Stomach (tissue), 9 donors: Measurements from ENCODE around the gene STK32A. TPM values are rescaled to one million over a fixed set of nuclear protein-coding genes. Genes with fewer than 3 reads are reported as not detected.

ENCODE experiments used
- DNase-seq, 2 donors: peaks; one replicate each; pipeline versions ENCODE4 v3.0.0 to v3.0.0-alpha.2; 2013 to 2019
- H3K27ac ChIP-seq, 5 donors: fragments of 200-600 bp in 4 of 5; sonication (generic) in 4 of 5; one replicate each; pipeline ENCODE4 v1.5.1; 2013 to 2019; ENCODE audit warnings: mild to moderate bottlenecking in 1 of 5, moderate library complexity in 1 of 5
- H3K27me3 ChIP-seq, 3 donors: fragments of 200-600 bp; sonication (generic); one replicate each; pipeline ENCODE4 v1.5.1; 2017 to 2019; ENCODE audit warnings: mixed run types in 1 of 3
- H3K36me3 ChIP-seq, 4 donors: fragments of 200-600 bp; sonication (generic); 1 replicate in 3 of 4; 2 replicates in 1 of 4; pipeline ENCODE4 v1.5.1; 2016 to 2019
- H3K4me1 ChIP-seq, 4 donors: fragments of 200-600 bp; sonication (generic); one replicate each; pipeline ENCODE4 v1.5.1; 2016 to 2019
- H3K4me3 ChIP-seq, 4 donors: fragments of 200-600 bp; sonication (generic) in 3 of 4; one replicate each; pipeline ENCODE4 v1.5.1; 2016 to 2019; ENCODE audit warnings: mild to moderate bottlenecking in 1 of 4
- H3K9me3 ChIP-seq, 4 donors: fragments of 200-600 bp; sonication (generic); one replicate each; pipeline ENCODE4 v1.5.1; 2016 to 2019
- EP300 ChIP-seq: sonication (generic); formaldehyde crosslinking; IDR thresholded peaks from one replicate; pipeline ENCODE4 v1.6.1; 2017; ENCODE audit warnings: antibody characterized with exemption
- POLR2A ChIP-seq, 4 donors: fragments of 450-650 bp; IDR thresholded peaks; one replicate each; pipeline ENCODE4 v1.6.1; 2016; ENCODE audit warnings: antibody characterized with exemption in 4 of 4, control low read depth in 2 of 4, mild to moderate bottlenecking in 1 of 4, moderate library complexity in 1 of 4
- POLR2AphosphoS5 ChIP-seq, 3 donors: sonication (generic); formaldehyde crosslinking; IDR thresholded peaks; one replicate each; pipeline ENCODE4 v1.6.1; 2016; ENCODE audit warnings: antibody characterized with exemption in 3 of 3
- WGBS, 5 donors: extraction: QIAGEN DNeasy Blood & Tissue Kit in 3 of 5; methylation state at CpG; one replicate each; pipeline versions ENCODE4 v1.1.5 to v1.1.7; 2013 to 2018; 5-methylcytosine and 5-hydroxymethylcytosine counted together
- intact Hi-C: fragments of 100-400 bp; cut with DNase I; formaldehyde crosslinking; loops from one replicate; pipeline ENCODE4 v1.15.1; 2023; ENCODE audit warnings: low total_unique reads
- polyA plus RNA-seq, 3 donors: library from polyadenylated mRNA; stranded (reverse); fragments of 200-250 nt; gene quantifications; one replicate each; pipeline ENCODE4 v1.2.3, GENCODE V29; 2013
- total RNA-seq, 5 donors: library from RNA; depleted of rRNA; stranded (reverse); fragments of >200 nt; gene quantifications; one replicate each; pipeline versions ENCODE4 v1.1.0 to v1.2.3, GENCODE V29; 2014 to 2016
- TF ChIP-seq, protein P1 (sequence below), 7 experiments: fragments of 450-650 bp in 4 of 7; fragments of 200-600 bp in 3 of 7; sonication (generic) in 3 of 7; IDR thresholded peaks; one replicate each; pipeline ENCODE4 v1.5.1; 2016 to 2019; ENCODE audit warnings: antibody characterized with exemption in 7 of 7, control low read depth in 2 of 7, mild to moderate bottlenecking in 1 of 7
- donor health status: healthy with polysubstance abuse.
- donor health status: Bipolar disorder and iron deficiency.
- donor health status: healthy.

The STK32A gene
- total and polyA plus RNA-seq, 8 donors, result 0.48 to 29.7 (median 0.62) TPM

GRCh38 chr5:147267082-147267832 is 32.4 kb downstream of the STK32A start:
- Histone ChIP-seq H3K9me3 (no peaks in the 10 kb centered on the region), H3K27ac (no peak overlapping the region), H3K4me3 (no peak overlapping the region), H3K4me1 (no peaks in the 10 kb centered on the region), H3K36me3 (no peaks in the 10 kb centered on the region), H3K27me3 (no peaks in the 10 kb centered on the region)
- TF ChIP-seq POLR2AphosphoS5 (IDR thresholded peaks at IDR 0.05) (no peak), POLR2A (IDR thresholded peaks at IDR 0.05) (no peak)
- TF ChIP-seq, protein P1, sequence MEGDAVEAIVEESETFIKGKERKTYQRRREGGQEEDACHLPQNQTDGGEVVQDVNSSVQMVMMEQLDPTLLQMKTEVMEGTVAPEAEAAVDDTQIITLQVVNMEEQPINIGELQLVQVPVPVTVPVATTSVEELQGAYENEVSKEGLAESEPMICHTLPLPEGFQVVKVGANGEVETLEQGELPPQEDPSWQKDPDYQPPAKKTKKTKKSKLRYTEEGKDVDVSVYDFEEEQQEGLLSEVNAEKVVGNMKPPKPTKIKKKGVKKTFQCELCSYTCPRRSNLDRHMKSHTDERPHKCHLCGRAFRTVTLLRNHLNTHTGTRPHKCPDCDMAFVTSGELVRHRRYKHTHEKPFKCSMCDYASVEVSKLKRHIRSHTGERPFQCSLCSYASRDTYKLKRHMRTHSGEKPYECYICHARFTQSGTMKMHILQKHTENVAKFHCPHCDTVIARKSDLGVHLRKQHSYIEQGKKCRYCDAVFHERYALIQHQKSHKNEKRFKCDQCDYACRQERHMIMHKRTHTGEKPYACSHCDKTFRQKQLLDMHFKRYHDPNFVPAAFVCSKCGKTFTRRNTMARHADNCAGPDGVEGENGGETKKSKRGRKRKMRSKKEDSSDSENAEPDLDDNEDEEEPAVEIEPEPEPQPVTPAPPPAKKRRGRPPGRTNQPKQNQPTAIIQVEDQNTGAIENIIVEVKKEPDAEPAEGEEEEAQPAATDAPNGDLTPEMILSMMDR (IDR thresholded peaks at IDR 0.05), result no peak
- intact Hi-C loops, result no loop called here
- DNase-seq, result no peak

DNA sequence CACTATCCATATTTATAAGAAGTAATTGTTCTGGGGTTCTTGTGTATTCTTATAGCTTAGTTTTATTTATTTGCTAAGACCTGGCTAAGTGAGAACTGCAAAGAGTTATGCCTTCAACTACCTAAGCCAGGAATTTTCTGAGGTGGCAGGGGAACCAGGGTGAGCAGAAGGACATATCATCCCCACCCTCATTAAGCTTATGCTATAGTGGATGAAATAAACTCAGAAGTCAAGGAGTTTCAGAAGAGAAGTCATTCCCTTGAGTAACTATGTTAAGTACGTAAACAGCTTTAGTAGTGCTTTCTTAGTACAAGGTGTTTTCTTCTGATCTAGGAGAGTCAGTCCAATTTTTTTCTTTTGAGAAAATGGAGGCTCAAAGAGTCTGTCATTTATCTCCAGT is 41.7 kb downstream of the STK32A start:
- no peaks in the 10 kb centered on the region for H3K4me1 ChIP-seq
- no peaks in the 10 kb centered on the region for H3K36me3 ChIP-seq
- no peak overlapping the region for H3K27ac ChIP-seq
- TF ChIP-seq, protein P1 (IDR thresholded peaks at IDR 0.05), result no peak
- TF ChIP-seq EP300, result no peak
- TF ChIP-seq POLR2AphosphoS5 (IDR thresholded peaks at IDR 0.05), result no peak
- TF ChIP-seq POLR2A (IDR thresholded peaks at IDR 0.05), result no peak
- H3K27me3 ChIP-seq, result no peaks in the 10 kb centered on the region
- DNase-seq, result no peak
- H3K4me3 ChIP-seq, result no peak overlapping the region
- WGBS, 5 donors, result 87 to 90% (median 88%) methylated on average over 1 of the region's 1 CpG
- intact Hi-C loops, result no loop called here
- H3K9me3 ChIP-seq, result no peaks in the 10 kb centered on the region

GRCh38 chr5:147286296-147286695 is 51.5 kb downstream of the STK32A start:
- intact Hi-C loops, result no loop called here
- no peaks in the 10 kb centered on the region for H3K9me3 ChIP-seq
- peak overlapping the region in 3 of 5 donors; percentile 5 to 70 (median 53) for H3K27ac ChIP-seq
- 28 to 45% (median 38%) methylated on average over 1 of the region's 1 CpG for WGBS, 5 donors
- H3K4me1 ChIP-seq, result no peaks in the 10 kb centered on the region
- DNase-seq, result peak in 1 of 2 donors; percentile 6
- no peak overlapping the region for H3K4me3 ChIP-seq
- TF ChIP-seq POLR2AphosphoS5 (IDR thresholded peaks at IDR 0.05) (no peak), POLR2A (IDR thresholded peaks at IDR 0.05) (no peak)
- H3K27me3 ChIP-seq, result no peaks in the 10 kb centered on the region
- H3K36me3 ChIP-seq, result no peaks in the 10 kb centered on the region

DNA sequence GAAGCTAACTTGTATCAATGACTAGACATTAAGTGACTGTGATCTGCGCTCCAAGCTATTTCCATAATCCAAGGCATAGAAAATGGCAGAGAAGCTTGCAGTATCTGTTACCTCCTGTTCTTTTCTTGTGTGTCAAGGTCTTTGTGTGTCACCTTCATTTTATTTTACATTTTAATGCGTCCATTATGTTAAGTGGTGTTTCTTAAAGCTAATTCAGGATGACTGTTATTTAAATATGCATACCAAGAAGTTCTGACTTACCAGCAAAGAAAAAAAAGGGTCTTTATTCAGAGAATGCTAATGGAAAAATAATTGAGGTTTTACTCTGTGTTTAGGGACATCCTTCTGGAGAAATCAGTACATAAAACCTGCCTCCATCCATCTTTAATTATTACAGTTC is 52.3 kb downstream of the STK32A start:
- no peaks in the 10 kb centered on the region for H3K9me3 ChIP-seq
- WGBS, 5 donors, result 73 to 92% (median 82%) methylated on average over 2 of the region's 2 CpGs
- TF ChIP-seq POLR2A (IDR thresholded peaks at IDR 0.05) (no peak), EP300 (no peak), POLR2AphosphoS5 (IDR thresholded peaks at IDR 0.05) (no peak)
- TF ChIP-seq, protein P1 (IDR thresholded peaks at IDR 0.05), result no peak
- intact Hi-C loops, result no loop called here
- H3K4me1 ChIP-seq, result no peaks in the 10 kb centered on the region
- no peak overlapping the region for H3K4me3 ChIP-seq
- H3K27me3 ChIP-seq, result no peaks in the 10 kb centered on the region
- H3K27ac ChIP-seq, result peak overlapping the region in 2 of 5 donors; percentile 5 to 53
- no peak for DNase-seq
- H3K36me3 ChIP-seq, result no peaks in the 10 kb centered on the region

- H3K4me3 ChIP-seq, result no peak overlapping the region
- intact Hi-C loops, result no loop called here
- WGBS, 5 donors, result 35 to 71% (median 42%) methylated on average over 2 of the region's 2 CpGs
- no peaks in the 10 kb centered on the region for H3K27me3 ChIP-seq
- peak in 1 of 2 donors; percentile 38 for DNase-seq
- no peaks in the 10 kb centered on the region for H3K9me3 ChIP-seq
- H3K36me3 ChIP-seq, result no peaks in the 10 kb centered on the region
- TF ChIP-seq, protein P1 (IDR thresholded peaks at IDR 0.05), result no peak
- TF ChIP-seq EP300 (no peak), POLR2AphosphoS5 (IDR thresholded peaks at IDR 0.05) (no peak), POLR2A (IDR thresholded peaks at IDR 0.05) (no peak)
- H3K4me1 ChIP-seq, result no peaks in the 10 kb centered on the region
- no peak overlapping the region for H3K27ac ChIP-seq
Measured at GRCh38 chr5:147290261-147290660, 55.4 kb downstream of the STK32A start.
